Measurements from ENCODE around the gene BTG2. TPM values are rescaled to one million over a fixed set of nuclear protein-coding genes. Genes with fewer than 3 reads are reported as not detected.
"Not testable (repeated sequence)": the region's sequence is repeated elsewhere in the genome, so short reads cannot be mapped to it uniquely, and the experiment has no call there.

Gene BTG2
- total RNA-seq, 1 donor from 2014 or later = 178 TPM

DNA sequence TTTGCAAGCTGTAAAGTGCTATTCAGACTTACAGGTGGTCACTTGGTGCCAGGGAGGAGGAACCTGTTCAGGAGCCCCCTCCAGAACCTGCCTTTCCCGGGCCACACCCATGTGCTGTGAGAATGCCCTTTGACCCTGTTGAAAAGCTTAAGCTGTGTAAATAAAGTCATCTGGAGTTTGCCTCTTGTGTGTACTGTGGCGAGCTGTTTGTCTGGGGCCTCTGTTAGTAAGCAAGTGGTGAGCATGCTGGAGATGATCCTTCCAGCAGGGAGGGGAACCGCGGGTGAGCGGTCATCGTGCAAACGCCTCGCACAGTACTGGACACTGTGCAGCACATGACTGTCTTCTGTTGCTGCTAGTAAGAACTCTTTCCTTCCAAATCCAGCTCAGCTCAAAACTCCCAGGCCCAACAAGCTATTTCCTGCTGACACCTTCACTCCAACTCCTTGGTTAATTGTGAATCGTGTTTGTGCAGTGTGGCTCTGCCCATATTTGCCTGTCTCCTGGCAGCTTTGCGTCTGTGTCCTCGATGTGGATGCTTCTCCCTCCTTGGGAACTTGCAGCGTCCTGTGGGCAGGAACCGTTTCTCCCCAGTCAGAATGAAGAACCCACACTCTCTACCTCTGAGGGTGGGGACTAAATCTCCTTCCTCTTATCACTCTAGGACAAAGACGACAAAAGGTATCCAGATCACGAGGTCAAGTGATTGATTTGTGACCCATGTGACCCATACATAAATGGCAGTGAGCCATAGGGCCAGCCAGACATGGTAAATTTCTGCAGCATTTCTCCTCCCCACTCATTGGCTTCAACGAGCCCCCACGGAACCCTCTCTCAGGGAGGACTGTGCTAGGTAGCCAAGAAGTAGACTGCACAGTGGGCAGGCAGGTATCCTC lies 13.9 kb upstream of the BTG2 start:
- peak; percentile 83 for DNase-seq (ENCODE audit: low spot score)

DNA sequence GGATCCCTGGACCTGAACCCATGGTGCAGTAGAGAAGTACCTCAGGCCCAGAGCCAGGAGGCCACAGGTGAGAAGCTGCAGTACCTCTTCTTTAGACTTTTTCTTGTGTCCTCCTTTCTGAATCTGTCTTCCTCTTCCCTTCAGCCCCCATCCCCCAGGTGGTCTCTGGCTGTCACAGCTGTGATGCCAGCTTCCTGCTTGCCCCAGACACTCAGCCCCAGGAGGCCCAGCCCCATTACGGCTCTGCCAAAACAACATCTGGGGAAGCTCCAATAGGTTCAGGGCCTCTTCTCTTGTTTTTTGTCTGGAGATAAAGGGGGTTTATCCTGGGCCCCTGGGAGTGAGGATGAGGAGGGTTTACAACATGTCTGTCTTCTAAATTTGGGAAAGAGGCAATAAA lies 9.5 kb upstream of the BTG2 start:
- peak; percentile 83 for DNase-seq (ENCODE audit: low spot score)

DNA sequence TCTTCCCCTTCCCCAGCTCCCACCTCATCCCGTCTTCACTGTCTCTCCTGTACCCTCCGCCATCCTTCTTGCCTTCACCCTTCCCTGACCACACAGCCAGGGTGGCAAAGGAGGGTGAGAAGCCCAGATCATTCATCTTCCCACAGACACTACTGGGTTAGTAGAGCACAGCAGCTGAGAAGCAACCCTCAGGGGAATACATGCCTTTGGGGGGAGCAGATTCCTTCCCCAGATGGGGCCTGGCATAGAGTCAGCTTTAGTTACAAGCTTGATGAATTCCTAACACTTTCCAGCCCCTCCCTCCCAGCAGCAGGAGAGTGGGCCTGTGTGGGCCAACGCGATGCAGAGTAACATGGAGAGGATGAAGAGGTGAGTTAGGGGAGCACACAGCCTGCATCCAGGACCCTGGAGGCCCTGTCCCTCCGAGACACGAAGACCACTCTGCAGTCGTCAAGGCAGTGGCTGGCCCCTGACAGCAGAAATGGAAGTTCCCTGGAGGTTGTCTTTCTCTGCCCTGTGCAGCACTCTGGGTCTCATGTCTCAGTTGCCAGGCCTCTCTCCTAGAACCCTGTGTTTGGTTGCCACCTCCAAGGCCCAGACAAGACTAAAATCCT lies 8.8 kb upstream of the BTG2 start:
- DNase-seq (ENCODE audit: low spot score) = peak; percentile 67

DNA sequence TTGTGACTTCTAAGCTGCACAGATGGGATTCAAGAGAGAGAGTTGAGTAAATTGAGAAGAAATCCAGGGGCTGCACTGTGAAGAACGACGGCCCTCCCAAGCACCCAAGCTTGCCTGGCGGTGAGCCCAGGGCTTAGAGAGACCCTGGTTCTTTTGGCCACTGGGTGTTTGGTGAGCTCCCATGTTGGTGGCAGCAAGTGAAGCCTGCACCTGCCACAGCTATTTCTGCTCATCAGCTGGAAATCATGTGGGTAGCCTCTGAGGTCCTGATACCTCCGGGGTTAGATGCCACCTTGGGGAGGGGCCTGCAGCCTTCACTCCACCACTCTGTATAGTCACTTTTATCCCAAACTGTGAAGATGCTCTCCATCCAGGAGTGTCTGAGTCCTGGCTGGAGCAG lies 6.2 kb upstream of the BTG2 start:
- no peak for DNase-seq (ENCODE audit: low spot score)

DNA sequence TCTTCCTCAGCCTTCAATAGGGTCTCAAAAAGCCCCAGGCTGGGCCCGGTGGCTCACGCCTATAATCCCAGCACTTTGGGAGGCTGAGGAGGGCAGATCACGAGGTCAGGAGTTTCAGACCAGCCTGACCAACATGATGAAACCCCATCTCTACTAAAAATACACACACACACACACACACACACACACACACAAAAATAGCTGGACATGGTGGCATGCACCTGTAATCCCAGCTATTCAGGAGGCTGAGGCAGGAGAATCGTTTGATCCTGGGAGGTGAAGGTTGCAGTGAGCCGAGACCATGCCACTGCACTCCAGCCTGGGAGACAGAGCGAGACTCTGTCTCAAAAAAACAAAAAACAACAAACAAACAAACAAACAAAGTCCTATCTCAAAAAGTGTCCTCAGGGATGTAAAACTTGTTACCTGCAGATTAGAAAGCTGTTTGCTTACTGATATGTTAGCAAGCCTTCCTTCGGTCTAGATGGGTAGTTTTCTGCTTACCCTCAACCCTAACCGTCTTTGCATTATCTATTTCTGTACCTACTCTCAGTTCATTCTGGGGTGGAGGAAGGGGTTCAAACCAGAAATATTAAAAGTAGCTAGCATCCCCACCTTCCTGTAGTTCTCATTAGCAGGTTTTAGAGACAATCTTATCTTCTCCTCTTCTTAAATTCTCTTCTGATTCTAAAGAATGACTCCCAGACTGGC lies 5.4 kb upstream of the BTG2 start:
- DNase-seq (ENCODE audit: low spot score) = not testable (repeated sequence)

DNA sequence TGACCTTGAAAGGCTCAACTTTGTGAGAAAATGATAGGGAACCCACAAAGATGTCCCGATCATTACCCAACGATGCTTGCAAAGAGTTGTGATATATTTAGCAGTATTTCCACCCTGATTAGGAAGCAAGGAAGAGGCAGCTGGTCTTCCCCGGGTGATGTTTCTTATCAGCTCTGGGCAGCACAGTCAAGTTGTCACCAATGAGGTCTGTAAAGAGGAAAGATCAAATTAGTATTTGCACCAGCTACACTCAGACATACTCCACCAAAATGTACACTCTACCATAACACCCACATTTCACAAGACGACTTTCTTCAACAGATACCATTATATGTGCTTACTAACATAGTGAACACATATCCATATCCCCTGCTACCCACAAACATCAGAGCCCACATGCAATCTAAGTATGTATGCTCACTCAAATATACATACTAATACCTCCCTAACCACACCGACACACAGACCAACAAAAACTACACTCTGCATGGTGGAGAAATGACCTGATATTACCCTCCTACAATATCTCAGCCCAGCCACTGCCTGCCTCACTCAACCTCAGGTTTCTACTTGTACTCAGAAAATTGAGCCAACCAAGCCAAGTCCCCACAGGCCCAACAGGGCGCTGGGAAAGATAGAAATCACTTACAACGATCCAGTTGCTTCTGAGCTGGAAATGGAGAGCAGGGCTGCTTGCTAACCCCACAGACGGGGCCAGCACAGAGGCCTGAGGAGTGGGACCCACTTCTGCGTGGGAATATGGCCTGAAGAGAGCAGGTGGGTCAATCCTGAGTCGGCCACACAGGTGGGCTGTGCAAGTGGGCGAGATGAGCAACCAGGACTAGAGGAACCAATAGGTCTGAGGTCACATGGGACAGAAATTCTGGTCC lies 4.6 kb upstream of the BTG2 start:
- DNase-seq (ENCODE audit: low spot score) = peak; percentile 75

DNA sequence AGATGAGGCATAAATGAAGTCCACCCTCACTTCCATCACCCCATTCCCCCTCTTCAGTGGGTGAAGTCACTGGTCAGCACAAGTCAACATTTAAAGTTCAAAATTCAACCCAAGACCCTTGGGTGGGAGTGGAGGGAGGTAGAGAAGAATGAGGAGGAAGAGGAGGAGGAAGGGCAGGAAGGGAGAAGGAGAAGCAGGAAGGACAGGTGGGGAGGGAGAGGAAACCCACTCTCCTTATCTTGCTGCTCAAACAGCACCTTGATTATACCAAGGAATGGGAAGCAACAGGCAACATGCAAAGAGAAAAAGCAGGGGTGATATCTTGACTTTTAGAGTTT lies 4.0 kb upstream of the BTG2 start:
- DNase-seq (ENCODE audit: low spot score) = no peak

DNA sequence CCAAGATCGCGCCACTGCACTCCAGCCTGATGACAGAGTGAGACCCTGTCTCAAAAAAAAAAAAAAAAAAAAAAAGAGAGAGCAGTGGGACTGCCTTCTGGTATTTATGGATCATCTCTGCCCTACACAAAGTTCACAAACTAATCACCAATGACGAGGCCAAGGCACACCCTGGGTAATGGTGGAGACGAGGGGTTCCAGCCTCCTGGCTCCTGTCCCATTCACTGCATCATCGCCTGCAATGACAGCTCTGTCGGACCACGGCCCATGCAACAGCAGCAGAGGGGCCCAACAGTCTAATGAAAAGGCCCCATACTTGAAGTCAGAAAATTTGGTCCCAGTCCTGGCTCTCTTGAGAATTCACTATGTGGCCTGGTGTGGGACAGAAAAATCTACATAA lies 2.9 kb upstream of the BTG2 start:
- DNase-seq (ENCODE audit: low spot score) = no peak

DNA sequence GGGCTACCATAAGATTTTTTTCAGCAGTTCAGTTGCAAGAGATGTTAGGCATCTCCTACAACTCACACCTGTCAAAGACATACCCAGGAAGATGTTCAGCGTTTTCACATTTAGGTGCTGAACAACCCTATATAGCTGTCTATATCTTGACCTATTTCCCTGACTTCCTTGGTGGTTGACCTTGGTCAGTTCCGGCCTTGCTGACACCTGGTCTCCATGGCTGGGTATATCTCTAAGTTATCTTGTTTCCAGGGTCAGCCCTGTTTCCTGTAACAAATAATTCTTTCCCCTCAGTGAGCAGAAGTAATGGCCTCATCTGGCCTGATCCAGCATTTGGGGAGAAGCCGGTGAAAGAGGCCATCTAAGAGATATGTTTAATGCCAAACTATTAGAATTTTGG lies 2.4 kb upstream of the BTG2 start:
- no peak for DNase-seq (ENCODE audit: low spot score)

DNA sequence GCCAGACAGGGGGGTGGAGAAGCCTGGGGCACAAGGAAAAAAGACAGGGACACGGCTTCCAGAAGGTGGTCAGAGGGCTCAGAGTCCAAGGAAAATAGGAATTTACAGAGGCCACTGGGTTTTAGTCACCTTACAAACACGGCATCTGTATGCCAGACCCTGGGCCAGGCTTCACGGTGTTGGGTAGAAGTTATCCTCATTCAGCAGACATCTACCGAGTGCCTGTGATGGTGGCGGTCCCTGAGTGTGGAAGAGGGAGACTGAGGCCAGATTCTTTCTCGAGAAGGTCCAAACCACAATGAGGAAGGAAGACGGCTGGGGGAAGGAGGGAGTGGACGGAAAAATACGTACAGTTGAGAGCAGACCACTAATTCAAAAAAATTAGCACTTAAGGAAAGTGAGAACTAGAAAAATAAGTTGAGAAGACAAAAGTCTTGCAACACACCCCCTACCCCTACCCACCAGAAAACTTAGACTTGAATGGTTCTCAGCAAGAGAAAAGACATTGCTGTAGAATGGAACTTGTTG lies 864 bp upstream of the BTG2 start:
- peak; percentile 88 for DNase-seq (ENCODE audit: low spot score)

DNA sequence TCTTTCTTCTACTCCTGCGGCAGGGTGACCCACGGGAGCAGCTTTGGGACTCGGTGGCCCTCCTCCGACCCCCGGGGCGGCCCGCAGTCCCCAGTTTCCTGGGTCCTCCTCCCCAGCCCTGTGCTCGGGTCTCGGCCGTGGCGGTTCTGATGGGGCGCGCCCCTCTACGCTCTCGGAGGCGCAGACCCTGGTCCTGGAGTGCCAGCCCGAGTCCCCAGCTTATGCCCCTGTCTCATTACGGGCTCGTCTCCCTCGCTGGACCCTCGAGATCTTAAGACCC lies 430 bp downstream of the BTG2 start:
- no peak for DNase-seq (ENCODE audit: low spot score)

DNA sequence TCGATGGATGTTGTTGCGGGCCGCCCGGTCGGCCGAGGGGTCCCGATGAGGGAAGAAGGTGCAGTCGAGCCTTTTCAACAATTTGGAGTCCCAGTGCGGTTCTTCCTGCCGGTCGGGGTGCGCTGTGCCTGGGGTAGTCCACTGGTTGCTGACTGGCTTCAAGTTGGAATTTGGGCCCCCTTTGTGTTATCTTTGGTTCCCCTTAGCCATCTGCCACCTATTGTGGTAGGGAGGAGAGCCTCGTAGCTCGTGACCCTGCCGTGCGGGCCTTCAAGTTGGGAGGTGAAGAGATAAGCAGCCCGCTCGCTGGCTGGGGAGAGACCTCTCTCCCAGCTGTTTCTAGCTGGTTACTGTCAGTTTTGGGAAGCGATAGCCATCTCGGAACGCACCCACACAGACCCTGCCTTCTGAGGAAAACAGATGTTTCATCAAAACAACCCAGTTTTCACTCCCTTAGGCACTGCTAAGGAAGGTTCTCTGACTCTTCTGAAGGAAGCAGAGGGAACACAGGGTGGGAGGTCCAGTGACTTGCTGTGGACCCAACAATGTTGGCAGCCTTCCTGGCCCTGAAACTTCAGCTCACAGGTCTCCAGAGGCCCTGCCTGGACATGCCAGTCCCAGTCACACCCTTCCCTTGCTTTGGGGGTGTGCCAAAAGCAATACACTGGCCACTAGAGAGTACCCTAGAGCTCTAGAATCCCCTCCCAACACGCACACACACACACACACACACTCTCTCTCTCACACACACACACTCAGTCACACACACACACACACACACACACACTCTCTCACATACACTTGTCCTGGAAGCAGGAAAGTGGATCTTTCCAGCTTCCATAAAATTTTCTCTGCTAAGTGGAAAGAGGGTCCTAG lies 1.0 kb downstream of the BTG2 start:
- peak; percentile 88 for DNase-seq (ENCODE audit: low spot score)

DNA sequence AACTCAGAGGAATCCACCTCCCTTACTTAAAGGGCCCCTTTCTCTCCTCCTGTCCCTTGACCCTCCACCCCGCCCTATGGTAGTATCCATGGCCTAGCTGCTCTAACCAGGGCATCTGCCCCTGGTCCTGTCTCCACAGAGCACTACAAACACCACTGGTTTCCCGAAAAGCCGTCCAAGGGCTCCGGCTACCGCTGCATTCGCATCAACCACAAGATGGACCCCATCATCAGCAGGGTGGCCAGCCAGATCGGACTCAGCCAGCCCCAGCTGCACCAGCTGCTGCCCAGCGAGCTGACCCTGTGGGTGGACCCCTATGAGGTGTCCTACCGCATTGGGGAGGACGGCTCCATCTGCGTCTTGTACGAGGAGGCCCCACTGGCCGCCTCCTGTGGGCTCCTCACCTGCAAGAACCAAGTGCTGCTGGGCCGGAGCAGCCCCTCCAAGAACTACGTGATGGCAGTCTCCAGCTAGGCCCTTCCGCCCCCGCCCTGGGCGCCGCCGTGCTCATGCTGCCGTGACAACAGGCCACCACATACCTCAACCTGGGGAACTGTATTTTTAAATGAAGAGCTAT lies 1.7 kb downstream of the BTG2 start:
- DNase-seq (ENCODE audit: low spot score) = no peak

DNA sequence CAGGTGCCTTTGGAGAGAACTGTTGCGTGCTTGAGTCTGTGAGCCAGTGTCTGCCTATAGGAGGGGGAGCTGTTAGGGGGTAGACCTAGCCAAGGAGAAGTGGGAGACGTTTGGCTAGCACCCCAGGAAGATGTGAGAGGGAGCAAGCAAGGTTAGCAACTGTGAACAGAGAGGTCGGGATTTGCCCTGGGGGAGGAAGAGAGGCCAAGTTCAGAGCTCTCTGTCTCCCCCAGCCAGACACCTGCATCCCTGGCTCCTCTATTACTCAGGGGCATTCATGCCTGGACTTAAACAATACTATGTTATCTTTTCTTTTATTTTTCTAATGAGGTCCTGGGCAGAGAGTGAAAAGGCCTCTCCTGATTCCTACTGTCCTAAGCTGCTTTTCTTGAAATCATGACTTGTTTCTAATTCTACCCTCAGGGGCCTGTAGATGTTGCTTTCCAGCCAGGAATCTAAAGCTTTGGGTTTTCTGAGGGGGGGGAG lies 2.4 kb downstream of the BTG2 start:
- no peak for DNase-seq (ENCODE audit: low spot score)

DNA sequence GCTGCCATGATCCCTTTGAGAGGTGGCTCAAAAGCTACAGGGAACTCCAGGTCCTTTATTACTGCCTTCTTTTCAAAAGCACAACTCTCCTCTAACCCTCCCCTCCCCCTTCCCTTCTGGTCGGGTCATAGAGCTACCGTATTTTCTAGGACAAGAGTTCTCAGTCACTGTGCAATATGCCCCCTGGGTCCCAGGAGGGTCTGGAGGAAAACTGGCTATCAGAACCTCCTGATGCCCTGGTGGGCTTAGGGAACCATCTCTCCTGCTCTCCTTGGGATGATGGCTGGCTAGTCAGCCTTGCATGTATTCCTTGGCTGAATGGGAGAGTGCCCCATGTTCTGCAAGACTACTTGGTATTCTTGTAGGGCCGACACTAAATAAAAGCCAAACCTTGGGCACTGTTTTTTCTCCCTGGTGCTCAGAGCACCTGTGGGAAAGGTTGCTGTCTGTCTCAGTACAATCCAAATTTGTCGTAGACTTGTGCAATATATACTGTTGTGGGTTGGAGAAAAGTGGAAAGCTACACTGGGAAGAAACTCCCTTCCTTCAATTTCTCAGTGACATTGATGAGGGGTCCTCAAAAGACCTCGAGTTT lies 3.1 kb downstream of the BTG2 start:
- no peak for DNase-seq (ENCODE audit: low spot score)

DNA sequence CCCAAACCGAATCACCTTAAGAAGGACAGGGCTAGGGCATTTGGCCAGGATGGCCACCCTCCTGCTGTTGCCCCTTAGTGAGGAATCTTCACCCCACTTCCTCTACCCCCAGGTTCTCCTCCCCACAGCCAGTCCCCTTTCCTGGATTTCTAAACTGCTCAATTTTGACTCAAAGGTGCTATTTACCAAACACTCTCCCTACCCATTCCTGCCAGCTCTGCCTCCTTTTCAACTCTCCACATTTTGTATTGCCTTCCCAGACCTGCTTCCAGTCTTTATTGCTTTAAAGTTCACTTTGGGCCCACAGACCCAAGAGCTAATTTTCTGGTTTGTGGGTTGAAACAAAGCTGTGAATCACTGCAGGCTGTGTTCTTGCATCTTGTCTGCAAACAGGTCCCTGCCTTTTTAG lies 3.6 kb downstream of the BTG2 start:
- DNase-seq (ENCODE audit: low spot score) = no peak

DNA sequence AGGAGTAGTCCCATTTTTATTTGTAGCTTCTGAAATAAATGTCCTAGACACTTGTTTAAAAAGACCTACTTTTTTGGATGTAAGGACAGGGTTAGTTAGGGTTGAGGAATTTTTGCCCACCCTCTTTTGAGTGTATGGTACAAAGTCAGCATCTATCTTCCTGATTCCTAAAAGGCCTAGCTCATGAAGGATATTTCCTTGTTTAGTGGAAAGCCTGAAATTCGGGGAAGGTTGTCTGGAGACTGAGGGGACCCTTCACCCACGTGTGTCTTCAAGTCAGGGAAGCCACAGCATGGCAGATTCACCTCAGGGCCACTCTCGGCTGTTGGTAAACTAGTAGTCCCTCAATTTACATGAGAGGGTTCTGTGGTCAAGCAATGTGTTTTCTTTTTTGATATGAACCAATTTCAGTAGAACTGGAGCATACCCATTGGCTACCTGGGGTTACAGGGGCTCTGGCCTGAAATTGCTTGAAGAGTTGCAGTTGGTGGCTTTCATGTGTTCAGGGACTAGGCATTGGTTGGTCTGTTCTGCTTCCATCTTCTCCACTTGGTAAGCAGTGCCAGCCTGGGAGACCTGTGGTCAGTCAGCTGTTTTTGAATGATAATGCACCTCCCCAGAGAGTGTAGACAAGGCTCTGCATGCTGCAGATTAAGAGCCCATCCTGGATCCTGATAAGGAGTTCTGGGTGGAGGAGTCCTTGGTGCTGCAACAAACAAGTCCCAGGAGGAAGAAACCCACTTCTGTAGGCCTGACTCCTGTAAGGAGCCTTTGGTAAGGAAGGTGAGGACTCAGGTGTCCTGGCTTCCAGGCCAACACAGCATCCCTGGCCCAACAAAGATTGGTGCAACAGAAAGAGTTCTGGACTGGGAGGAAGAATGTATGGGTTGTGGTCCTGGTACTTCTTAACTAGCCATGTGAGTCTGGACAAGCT lies 6.3 kb downstream of the BTG2 start:
- DNase-seq (ENCODE audit: low spot score) = peak; percentile 62

All from mesenteric fat pad (tissue), 1 donor.